HTERT RPE-1 (cell line): ENCODE measurements around the gene ABHD1.

Source experiments
- in situ Hi-C: fragments of 300-500 bp; cut with MboI; formaldehyde crosslinking; loops from 4 replicates; pipeline ENCODE4 v1.14.3; 2020; ENCODE audit warnings: low sequenced_read_pairs

ABHD1 gene

GRCh38 chr2:27086724-27087593, 36.7 kb upstream of the ABHD1 start, which contains the start of gene KHK:
KHK (plus strand) TSS chr2:27086772; CDS start chr2:27087260, 488 bp downstream.
- in situ Hi-C loops = no loop called here

DNA sequence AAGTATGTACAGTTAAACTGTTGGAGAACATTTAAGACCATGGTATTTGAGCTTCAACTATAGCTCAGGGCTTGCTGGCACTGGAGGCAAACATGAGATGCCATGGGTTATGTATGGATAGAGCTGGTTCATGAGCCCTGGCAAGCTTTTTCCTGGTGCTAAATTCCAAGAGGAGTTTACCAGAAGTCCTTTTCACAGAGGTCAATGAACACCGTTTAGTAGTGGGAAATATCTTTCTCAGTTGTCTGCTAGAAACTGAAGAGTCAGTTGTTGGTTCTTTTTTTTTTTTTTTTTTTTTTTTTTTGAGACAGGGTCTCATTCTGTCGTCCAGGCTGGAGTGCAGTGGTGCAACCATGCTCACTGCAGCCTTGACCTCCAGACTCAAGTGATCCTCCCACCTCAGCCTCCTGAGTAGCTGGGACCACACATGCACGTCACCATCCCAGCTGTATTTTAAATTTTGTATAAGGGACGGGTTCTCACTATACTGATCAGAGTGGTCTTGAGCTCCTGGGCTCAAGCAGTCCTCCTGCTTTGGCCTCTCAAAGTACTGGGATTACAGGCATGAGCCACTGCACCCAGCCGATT, 35.7 kb upstream of the ABHD1 start:
- in situ Hi-C loops = no loop called here

GRCh38 chr2:27088634-27089033, 35.0 kb upstream of the ABHD1 start:
- in situ Hi-C loops = no loop called here

- in situ Hi-C loops = no loop called here
Measured at GRCh38 chr2:27089111-27089954, 34.3 kb upstream of the ABHD1 start.

GRCh38 chr2:27091746-27092695, 31.6 kb upstream of the ABHD1 start:
- in situ Hi-C loops = no loop called here

- in situ Hi-C loops = no loop called here
Measured at GRCh38 chr2:27092696-27093429, 30.8 kb upstream of the ABHD1 start.

DNA sequence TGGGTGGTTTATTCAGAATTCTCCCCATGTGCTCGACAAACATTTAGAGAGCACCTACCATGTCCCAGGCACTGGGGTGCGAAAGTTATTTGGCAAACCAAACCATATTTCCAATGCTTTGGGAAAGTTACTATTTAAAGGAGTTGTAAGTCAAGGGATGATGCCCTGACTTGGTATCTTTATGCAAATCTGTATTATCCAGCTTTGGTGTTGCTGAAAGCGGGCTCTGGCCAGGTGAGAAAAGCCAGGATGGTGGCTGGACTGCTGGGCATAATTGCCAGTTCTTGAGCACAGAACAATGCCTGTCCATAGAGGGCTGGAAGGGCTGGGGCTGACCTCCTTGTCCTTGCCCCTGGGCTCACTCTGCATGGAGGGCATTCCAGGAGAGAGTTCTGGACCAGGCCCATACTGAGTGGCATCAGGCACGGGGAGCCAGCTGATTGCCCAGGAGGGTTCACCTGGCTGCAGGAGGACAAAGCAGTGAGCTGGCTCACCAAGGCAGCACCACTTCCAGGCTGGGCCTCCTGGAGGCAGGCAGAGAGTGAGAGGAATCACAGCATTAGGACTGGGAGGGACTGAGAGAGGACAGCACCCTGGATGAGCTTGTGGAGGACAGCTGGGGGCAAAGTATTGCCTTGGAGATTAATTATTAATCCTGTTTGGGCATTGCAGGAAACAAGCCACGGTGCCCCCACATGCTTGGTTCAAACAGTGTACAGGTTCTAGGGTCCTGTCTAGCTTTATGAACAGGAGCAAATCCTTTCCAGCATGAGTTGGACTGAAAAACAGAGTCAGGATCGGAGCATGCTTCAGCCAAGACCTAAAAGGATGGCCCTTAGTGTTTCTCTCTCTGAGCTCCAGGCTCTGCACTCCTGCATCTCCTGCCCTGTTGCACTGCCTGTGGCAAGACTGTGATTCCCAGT, 29.9 kb upstream of the ABHD1 start:
- in situ Hi-C loops = no loop called here

GRCh38 chr2:27094353-27094984, 29.1 kb upstream of the ABHD1 start:
- in situ Hi-C loops = no loop called here

DNA sequence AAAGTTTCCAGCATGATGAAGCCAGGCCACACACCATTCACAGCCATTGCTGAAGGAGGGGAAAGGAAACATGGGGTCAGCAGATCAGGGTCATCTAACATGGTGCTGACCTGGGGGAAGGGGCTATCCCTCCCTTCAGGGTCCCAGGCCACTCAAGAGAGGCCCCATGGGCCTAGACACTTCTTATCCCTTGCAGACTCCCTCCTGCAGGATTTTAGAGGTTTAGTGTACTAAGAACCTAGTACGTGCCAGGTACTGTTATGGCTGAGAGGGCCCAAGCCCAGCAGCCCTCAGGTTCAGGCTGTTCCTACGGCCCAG, 28.2 kb upstream of the ABHD1 start:
- in situ Hi-C loops = no loop called here

DNA sequence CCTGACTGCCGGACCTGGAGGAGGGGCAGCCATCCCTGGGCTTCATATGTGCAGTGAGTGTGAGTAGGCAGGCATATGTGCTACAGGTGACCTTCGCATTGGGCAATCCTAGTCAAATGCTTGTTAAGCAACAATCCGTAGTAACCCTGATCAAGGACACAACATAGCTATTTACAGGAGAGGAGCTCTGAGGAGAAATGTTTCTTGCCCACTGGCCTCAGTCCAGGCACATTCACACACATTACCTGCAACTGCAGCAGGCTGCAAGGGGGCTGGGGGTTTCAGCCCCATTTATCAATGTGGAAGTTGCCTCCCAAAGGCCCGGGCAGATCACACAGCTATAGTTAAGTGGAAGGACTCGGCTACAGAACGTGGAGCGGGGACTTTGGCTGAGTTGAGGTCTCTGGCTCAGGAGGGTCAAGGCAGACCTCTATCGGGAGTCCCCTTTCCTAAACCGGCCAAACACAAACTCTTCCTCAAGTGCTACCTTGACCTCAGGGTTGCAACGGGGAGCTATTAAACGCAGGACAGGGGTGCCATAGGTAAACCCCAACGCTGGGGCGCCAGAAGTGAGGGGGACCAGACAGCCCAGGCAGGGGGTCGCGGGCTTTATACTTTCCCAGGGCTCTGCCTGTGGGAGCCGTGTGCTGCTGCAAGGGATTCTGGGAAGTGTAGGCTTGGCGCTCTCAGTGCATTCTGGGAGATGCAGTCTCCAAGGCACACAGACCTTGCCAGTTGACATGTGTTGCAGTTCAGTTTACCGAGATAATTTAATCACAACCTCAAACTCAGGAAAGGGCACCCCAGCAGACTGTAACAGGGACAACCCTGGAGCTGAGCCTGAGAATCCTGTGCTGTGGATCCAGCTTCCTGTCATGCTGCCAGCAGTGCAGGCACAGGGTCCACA, 27.6 kb upstream of the ABHD1 start:
- in situ Hi-C loops = no loop called here

DNA sequence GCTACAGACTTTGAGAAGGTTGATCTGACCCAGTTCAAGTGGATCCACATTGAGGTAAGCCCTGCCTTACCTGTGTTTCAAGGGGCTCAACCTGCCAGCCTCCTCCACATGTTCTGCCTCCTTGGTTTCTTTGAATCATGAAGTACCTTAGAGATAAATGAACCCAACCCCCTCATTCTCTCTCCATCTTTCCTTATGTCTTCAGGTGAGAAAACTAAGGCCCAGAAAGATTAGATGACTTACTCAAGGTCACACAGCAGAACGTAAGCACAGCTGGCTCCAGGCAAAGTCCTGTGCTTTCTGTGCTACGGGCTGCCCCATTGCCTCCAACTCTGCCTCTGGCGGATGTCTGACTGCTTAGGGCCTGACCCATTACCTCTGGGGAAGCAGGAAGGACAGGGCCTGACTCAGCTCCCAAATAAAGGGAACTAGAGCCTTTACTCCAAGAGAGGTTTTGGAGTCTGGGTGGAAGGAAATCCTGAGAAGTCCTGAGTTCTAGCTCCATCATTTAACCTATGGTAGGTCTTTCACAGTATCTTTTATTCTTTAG, 26.8 kb upstream of the ABHD1 start:
- in situ Hi-C loops = no loop called here

DNA sequence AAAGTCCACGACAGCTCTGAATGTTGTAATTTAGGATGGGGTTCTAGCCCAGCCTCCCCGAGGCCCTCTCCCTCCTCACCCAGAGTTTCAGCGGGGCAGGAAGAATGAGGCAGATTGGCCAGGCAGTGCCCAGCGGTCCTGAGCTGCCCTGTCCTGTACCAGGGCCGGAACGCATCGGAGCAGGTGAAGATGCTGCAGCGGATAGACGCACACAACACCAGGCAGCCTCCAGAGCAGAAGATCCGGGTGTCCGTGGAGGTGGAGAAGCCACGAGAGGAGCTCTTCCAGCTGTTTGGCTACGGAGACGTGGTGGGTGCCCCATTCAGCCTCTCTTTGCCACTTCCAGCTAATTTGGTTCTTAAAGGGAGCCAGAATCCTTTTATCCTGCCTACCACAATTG, 26.3 kb upstream of the ABHD1 start:
- in situ Hi-C loops = no loop called here

DNA sequence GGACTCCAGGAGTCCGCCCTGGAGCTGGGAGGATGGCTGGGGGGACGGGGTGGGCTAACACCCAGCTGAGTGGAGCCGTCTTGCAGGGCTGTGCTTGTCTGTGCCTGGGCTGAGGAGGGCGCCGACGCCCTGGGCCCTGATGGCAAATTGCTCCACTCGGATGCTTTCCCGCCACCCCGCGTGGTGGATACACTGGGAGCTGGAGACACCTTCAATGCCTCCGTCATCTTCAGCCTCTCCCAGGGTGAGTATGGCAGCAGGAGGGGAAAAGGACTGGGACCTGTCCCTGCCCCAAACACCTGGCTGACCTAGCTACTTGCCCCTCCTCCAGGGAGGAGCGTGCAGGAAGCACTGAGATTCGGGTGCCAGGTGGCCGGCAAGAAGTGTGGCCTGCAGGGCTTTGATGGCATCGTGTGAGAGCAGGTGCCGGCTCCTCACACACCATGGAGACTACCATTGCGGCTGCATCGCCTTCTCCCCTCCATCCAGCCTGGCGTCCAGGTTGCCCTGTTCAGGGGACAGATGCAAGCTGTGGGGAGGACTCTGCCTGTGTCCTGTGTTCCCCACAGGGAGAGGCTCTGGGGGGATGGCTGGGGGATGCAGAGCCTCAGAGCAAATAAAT, 24.2 kb upstream of the ABHD1 start:
- in situ Hi-C loops = no loop called here

DNA sequence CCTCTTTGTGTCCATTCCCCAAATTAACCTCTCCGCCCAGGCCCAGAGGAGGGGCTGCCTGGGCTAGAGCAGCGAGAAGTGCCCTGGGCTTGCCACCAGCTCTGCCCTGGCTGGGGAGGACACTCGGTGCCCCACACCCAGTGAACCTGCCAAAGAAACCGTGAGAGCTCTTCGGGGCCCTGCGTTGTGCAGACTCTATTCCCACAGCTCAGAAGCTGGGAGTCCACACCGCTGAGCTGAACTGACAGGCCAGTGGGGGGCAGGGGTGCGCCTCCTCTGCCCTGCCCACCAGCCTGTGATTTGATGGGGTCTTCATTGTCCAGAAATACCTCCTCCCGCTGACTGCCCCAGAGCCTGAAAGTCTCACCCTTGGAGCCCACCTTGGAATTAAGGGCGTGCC, 23.6 kb upstream of the ABHD1 start:
- in situ Hi-C loops = no loop called here

- in situ Hi-C loops = no loop called here
Measured at GRCh38 chr2:27102329-27102728, 21.3 kb upstream of the ABHD1 start.

DNA sequence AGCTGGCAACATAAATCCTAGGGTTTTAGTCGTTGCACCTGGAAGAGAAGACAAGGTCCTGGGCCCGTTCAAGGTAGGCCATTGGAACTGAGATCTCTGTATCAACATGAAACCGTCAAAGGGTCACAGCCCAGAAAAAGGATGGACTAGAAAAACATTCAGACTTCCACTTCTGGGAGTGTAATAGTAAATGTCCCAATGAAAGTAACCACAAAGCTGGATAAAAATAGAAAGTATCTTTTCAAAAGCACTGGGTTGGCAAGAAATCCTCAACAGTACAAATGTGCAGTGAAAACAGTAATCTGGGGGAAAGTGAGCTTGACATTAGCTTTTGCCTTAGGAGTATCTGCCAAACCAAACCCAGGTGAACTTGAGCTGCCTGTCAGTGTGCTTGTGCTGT, 17.6 kb upstream of the ABHD1 start:
- in situ Hi-C loops = no loop called here

- in situ Hi-C loops = no loop called here
Measured at GRCh38 chr2:27108221-27108620, 15.4 kb upstream of the ABHD1 start.
